Body of pancreas (tissue), 4 donors: ENCODE measurements around the gene MLXIP. TPM values are rescaled to one million over a fixed set of nuclear protein-coding genes. Genes with fewer than 3 reads are reported as not detected.
"Not testable (repeated sequence)": the region's sequence is repeated elsewhere in the genome, so short reads cannot be mapped to it uniquely, and the experiment has no call there.

Experiments
- ATAC-seq: fragments of 150-250 bp; one replicate; pipeline ENCODE4 v1.9.1; 2016
- DNase-seq, 4 donors: peaks; one replicate each; pipeline ENCODE4 v3.0.0-alpha.2; 2019
- H3K27ac ChIP-seq, 4 donors: fragments of 200-600 bp; sonication (generic); 1 replicate in 3 of 4; 2 replicates in 1 of 4; pipeline versions ENCODE4 v1.5.1 to v1.6.1; 2016 to 2019; ENCODE audit warnings: mild to moderate bottlenecking in 1 of 4, mixed read lengths in 1 of 4, moderate library complexity in 1 of 4
- H3K27me3 ChIP-seq, 2 donors: fragments of 200-600 bp; sonication (generic); one replicate each; pipeline ENCODE4 v1.6.0; 2016; ENCODE audit warnings: mild to moderate bottlenecking in 1 of 2
- H3K36me3 ChIP-seq, 2 donors: fragments of 200-600 bp; sonication (generic); replicated peaks in 1 of 2; 2 replicates each; pipeline ENCODE4 v1.5.1; 2016; ENCODE audit warnings: low read depth in 2 of 2; ENCODE audit not compliant: insufficient read depth in 1 of 2
- H3K4me1 ChIP-seq: fragments of 200-600 bp; sonication (generic); one replicate; pipeline ENCODE4 v1.6.0; 2016
- H3K4me3 ChIP-seq, 2 donors: fragments of 200-600 bp; sonication (generic); 1 replicate in 1 of 2; 2 replicates in 1 of 2; pipeline ENCODE4 v1.5.1; 2016 to 2019
- H3K9me3 ChIP-seq, 3 donors: fragments of 200-600 bp; sonication (generic); 1 replicate in 2 of 3; 2 replicates in 1 of 3; pipeline ENCODE4 v1.5.1; 2016
- POLR2A ChIP-seq, 3 donors: fragments of 450-650 bp; IDR thresholded peaks; one replicate each; pipeline ENCODE4 v1.6.1; 2016; ENCODE audit warnings: antibody characterized with exemption in 3 of 3, mild to moderate bottlenecking in 2 of 3
- WGBS, 2 donors: methylation state at CpG; one replicate each; pipeline ENCODE4 v1.1.5; 2017; 5-methylcytosine and 5-hydroxymethylcytosine counted together
- intact Hi-C: fragments of 100-400 bp; cut with DNase I; formaldehyde crosslinking; loops from one replicate; pipeline ENCODE4 v1.15.1; 2023
- total RNA-seq, 2 donors: library from RNA; depleted of rRNA; stranded (reverse); fragments of >200 nt; gene quantifications; one replicate each; pipeline ENCODE4 v1.1.0, GENCODE V29; 2016
- TF ChIP-seq, protein P1 (sequence below), 7 experiments: fragments of 450-650 bp in 4 of 7; fragments of 200-600 bp in 3 of 7; sonication (generic) in 3 of 7; IDR thresholded peaks; one replicate each; pipeline ENCODE4 v1.5.1; 2016 to 2019; ENCODE audit warnings: antibody characterized with exemption in 7 of 7

Gene MLXIP
- total RNA-seq, 2 donors from 2014 or later, result 43.6 to 84.0 TPM

DNA sequence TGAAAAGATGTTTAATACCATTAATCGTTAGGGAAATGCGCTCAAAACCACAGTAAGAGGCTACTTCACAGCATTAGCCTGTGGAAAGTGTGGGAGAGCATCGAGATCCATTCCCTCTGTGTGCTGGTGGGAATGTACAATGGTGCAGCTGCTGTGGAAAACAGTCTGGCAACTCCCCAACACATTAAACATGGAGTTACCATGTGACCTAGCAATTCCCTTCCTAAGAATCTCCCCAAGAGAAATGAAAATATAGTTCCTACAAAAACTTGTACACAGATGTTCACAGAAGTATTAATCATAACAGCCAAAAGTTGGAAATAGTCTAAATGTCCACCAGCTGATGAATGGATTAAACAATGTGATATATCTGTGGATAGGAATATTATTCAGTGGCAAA, 23.8 kb downstream of the MLXIP start:
- no peak overlapping the region for H3K4me3 ChIP-seq
- H3K27ac ChIP-seq, result peak overlapping the region; percentile 6 to 94 (median 26)
- H3K36me3 ChIP-seq, result no peaks in the 10 kb centered on the region
- H3K4me1 ChIP-seq, result peaks cover 92% of the 10 kb centered on the region
- TF ChIP-seq POLR2A (IDR thresholded peaks at IDR 0.05), result no peak
- TF ChIP-seq, protein P1, sequence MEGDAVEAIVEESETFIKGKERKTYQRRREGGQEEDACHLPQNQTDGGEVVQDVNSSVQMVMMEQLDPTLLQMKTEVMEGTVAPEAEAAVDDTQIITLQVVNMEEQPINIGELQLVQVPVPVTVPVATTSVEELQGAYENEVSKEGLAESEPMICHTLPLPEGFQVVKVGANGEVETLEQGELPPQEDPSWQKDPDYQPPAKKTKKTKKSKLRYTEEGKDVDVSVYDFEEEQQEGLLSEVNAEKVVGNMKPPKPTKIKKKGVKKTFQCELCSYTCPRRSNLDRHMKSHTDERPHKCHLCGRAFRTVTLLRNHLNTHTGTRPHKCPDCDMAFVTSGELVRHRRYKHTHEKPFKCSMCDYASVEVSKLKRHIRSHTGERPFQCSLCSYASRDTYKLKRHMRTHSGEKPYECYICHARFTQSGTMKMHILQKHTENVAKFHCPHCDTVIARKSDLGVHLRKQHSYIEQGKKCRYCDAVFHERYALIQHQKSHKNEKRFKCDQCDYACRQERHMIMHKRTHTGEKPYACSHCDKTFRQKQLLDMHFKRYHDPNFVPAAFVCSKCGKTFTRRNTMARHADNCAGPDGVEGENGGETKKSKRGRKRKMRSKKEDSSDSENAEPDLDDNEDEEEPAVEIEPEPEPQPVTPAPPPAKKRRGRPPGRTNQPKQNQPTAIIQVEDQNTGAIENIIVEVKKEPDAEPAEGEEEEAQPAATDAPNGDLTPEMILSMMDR (IDR thresholded peaks at IDR 0.05), result no peak
- peak in 2 of 4 donors; percentile 44 to 55 for DNase-seq
- WGBS, 2 donors, result 64 to 65% methylated on average over 3 of the region's 3 CpGs
- no peaks in the 10 kb centered on the region for H3K9me3 ChIP-seq
- ATAC-seq, result no peak
- intact Hi-C loops, result no loop called here
- H3K27me3 ChIP-seq, result no peaks in the 10 kb centered on the region

- peaks cover 92% of the 10 kb centered on the region for H3K4me1 ChIP-seq
- DNase-seq (peak in 1 of 4 donors; percentile 2), ATAC-seq (no peak)
- H3K4me3 ChIP-seq, result no peak overlapping the region
- no peaks in the 10 kb centered on the region for H3K27me3 ChIP-seq
- WGBS, 2 donors, result 66 to 79% methylated on average over 7 of the region's 7 CpGs
- no peak for TF ChIP-seq POLR2A (IDR thresholded peaks at IDR 0.05)
- TF ChIP-seq, protein P1 (IDR thresholded peaks at IDR 0.05), result no peak
- H3K36me3 ChIP-seq, result no peaks in the 10 kb centered on the region
- intact Hi-C loops, result no loop called here
- no peak overlapping the region for H3K27ac ChIP-seq
- no peaks in the 10 kb centered on the region for H3K9me3 ChIP-seq
Observed at GRCh38 chr12:122104844-122105243, 26.3 kb downstream of the MLXIP start.

DNA sequence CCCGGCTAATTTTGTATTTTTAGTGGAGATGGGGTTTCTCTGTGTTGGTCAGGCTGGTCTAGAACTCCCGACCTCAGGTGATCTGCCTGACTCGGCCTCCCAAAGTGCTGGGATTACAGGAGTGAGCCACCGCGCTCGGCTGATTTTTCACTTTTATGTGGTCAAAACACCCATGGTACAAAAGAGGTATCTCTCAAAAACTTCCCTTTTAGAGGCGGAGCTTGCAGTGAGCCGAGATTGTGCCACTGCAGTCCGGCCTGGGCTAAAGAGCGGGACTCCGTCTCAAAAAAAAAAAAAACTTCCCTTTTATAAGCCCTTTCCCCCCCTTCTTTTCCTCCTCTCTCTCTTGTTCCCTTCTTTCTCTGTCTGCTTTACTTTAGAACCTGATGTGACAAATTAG, 26.9 kb downstream of the MLXIP start:
- 57 to 78% methylated on average over 11 of the region's 11 CpGs for WGBS, 2 donors
- Histone ChIP-seq H3K4me1 (peaks cover 92% of the 10 kb centered on the region), H3K27ac (peak overlapping the region in 1 of 4 donors; percentile 55)
- H3K27me3 ChIP-seq, H3K4me3 ChIP-seq, H3K36me3 ChIP-seq, ATAC-seq, intact Hi-C loops, H3K9me3 ChIP-seq: not testable (repeated sequence)
- peak in 1 of 4 donors; percentile 5 for DNase-seq

DNA sequence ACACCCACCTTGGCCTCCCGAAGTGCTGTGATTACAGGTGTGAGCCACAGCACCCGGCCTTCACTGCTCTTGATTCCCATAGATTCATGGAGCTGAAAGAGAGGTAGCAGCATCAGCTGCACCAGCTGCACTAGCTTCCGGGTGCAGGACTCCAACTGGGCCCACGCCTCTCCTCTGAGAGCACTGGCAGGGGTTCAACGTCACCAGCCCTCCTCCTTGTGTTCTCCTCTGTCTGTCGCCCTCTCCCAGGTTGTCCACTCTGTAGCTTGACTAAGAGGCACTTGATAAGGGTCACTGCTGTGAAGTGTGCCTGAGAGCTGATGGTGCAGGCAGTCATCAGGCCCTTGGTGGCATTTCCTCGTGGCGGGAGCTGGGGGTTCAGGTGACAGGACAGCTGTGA, 28.3 kb downstream of the MLXIP start:
- ATAC-seq (peak; percentile 25), DNase-seq (peak; percentile 57 to 78 (median 74))
- Histone ChIP-seq H3K27me3 (no peaks in the 10 kb centered on the region), H3K27ac (peak overlapping the region in 3 of 4 donors; percentile 13 to 50 (median 44)), H3K4me3 (no peak overlapping the region), H3K9me3 (no peaks in the 10 kb centered on the region), H3K36me3 (no peaks in the 10 kb centered on the region), H3K4me1 (peaks cover 95% of the 10 kb centered on the region)
- intact Hi-C loops, result no loop called here
- no peak for TF ChIP-seq POLR2A (IDR thresholded peaks at IDR 0.05)
- TF ChIP-seq, protein P1 (IDR thresholded peaks at IDR 0.05), result no peak
- 38 to 47% methylated on average over 8 of the region's 8 CpGs for WGBS, 2 donors

GRCh38 chr12:122107261-122107660, 28.7 kb downstream of the MLXIP start:
- no peak for ATAC-seq
- peaks cover 97% of the 10 kb centered on the region for H3K4me1 ChIP-seq
- intact Hi-C loops, result no loop called here

More at GRCh38 chr12:122107261-122107660, 28.7 kb downstream of the MLXIP start:
- Histone ChIP-seq H3K9me3 (no peaks in the 10 kb centered on the region), H3K36me3 (no peaks in the 10 kb centered on the region), H3K4me3 (no peak overlapping the region), H3K27ac (peak overlapping the region in 3 of 4 donors; percentile 13 to 50 (median 44)), H3K27me3 (no peaks in the 10 kb centered on the region)
- WGBS, 2 donors, result 54 to 60% methylated on average over 6 of the region's 6 CpGs
- DNase-seq, result no peak
- TF ChIP-seq, protein P1 (IDR thresholded peaks at IDR 0.05), result no peak
- TF ChIP-seq POLR2A (IDR thresholded peaks at IDR 0.05), result no peak
